GM18520 (cell line): ENCODE measurements around the gene NBPF1.
"Not testable (repeated sequence)": the region's sequence is repeated elsewhere in the genome, so short reads cannot be mapped to it uniquely, and the experiment has no call there.

Source experiments
- ATAC-seq: cut with Tn5 transposase; IDR thresholded peaks from one replicate; pipeline ENCODE4 v1.9.1; 2021; ENCODE audit not compliant: unreplicated experiment

The NBPF1 gene

GRCh38 chr1:16613185-16614147 is at the start of gene NBPF1:
Gene NBPF1 (minus strand): TSS chr1:16613564.
- ATAC-seq: peak; percentile 49

GRCh38 chr1:16658234-16658633 is 44.9 kb upstream of the NBPF1 start:
- ATAC-seq: not testable (repeated sequence)

DNA sequence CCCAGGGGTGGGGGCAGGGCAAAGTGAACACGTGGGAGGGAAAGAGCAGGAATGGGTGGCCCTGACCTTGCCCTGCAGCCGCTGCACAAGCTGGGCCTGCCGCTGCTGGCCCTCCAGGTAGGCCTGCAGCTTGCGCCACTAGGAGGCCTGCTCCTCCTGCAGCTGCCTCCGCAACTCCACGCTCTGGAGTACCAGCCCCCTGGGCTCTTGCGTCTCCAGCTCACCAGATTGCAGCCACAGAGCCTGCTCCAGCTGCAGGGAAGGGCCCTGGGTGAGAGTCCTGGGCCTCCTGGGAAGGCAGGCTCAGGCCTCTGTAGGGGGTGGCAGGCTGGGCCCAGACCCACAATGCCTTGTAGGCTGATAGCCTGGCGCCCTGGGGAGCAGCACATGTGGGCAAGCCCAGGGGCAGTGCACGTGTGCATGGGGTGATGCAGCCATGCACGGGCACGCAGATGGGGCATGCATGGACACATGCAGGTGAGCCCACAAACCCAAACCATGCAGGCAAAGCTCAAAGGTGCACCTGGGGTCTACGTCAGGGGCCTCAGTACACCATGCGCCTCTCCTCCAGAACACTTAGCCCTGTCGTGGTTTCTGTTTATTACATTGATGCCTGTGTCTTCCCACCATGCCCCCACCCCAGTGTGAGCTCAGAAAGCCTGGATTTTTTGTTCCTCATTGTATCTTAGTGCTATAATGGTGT is 43.8 kb upstream of the NBPF1 start:
- ATAC-seq: not testable (repeated sequence)

DNA sequence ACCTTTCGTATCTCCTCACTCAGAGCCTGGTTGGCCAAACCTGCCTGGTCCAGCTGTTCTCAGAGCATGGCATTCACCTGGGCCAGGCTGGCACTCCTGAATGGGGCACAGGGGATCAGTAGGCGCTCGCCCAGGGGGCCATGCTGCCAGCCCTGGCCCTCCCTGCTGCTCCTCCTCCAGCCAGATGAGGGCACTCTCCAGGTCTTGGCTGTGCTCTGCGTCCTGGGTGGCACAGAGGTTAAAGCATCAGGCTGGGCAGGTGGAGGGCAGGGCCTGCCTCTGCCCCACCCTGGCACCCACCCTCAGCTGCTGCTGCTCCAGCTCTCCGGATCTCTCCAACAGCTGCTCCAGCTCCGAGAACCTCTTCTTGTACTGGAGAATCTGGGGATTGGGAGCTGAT is 43.2 kb upstream of the NBPF1 start:
- ATAC-seq: not testable (repeated sequence)

DNA sequence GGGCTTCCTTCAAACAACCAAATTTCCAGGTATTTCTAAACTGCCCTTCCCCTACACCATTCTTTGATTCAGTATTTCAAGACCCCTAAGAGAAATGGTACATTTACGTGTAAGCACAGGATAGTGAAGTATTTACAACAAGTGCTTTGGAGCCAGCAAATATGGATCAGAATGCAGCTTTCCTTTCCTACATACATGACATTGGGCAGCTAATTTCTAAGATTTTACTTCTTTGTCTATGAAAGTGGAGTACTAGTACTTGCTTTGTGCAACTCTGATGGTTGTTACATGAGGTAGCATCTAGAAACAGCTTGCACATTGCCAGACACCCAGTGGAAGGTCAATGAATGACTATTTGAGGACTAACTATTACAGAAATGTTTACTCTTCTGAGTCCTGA is 38.2 kb upstream of the NBPF1 start:
- not testable (repeated sequence) for ATAC-seq

DNA sequence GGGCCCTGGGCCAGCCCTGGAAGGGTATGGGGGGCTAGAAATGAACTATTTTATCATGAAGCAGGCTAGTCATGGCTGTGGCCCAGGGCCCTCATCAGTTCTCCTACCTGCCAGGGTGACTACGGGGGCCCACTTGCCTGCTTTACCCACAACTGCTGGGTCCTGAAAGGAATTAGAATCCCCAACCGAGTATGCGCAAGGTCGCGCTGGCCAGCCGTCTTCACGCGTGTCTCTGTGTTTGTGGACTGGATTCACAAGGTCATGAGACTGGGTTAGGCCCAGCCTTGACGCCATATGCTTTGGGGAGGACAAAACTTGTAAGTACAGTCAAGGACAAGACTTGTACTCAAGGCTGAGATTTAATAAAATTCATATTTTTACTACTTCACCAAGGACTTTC is 36.6 kb upstream of the NBPF1 start:
- ATAC-seq: not testable (repeated sequence)

GRCh38 chr1:16649390-16649789 is 36.0 kb upstream of the NBPF1 start:
- ATAC-seq: not testable (repeated sequence)

GRCh38 chr1:16648756-16649155 is 35.4 kb upstream of the NBPF1 start:
- not testable (repeated sequence) for ATAC-seq

DNA sequence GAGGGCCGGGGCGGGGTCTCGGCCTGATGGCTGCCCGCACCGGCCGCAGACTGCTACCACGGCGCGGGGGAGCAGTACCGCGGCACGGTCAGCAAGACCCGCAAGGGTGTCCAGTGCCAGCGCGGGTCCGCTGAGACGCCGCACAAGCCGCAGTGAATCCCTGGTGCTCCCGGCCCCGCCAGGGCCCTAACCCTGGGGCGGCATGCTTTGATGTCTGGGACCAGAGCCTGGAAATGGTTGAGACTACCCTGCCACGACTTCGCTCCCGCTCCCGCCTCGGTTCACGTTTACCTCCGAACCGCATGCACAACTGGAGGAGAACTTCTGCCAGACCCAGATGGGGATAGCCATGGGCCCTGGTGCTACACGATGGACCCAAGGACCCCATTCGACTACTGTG is 34.9 kb upstream of the NBPF1 start:
- ATAC-seq: not testable (repeated sequence)

DNA sequence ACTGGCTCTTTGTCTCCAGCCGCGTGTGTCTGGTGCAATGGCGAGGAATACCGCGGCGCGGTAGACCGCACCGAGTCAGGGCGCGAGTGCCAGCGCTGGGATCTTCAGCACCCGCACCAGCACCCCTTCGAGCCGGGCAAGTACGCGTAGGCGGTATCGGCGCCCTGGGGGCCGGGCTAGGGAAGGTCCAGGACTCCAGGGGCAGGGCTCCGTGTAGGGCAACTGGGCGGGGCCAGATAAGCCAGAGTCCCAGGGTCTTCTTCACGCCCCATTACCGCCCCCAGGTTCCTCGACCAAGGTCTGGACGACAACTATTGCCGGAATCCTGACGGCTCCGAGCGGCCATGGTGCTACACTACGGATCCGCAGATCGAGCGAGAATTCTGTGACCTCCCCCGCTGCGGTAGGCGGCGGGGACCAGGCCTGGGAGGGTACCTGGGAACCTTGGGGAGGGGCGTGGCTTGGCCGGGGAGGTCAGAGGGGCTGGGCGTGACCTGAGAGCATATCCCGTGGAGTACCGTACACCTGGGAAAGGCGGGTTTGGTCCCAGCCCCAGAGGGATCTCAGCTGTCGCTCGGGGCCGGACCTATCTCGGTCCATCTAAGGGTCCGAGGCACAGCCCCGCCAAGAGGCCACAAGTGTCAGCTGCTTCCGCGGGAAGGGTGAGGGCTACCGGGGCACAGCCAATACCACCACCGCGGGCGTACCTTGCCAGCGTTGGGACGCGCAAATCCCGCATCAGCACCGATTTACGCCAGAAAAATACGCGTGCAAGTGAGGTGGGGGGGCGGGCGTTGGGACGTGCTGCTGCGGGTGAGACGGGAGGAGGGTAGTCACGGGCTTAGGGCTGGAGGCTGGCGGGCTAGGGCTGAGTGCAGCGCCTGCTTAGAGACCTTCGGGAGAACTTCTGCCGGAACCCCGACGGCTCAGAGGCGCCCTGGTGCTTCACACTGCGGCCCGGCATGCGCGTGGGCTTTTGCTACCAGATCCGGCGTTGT is 34.1 kb upstream of the NBPF1 start:
- ATAC-seq: not testable (repeated sequence)

- not testable (repeated sequence) for ATAC-seq
Observed at GRCh38 chr1:16646716-16647115, 33.4 kb upstream of the NBPF1 start.

DNA sequence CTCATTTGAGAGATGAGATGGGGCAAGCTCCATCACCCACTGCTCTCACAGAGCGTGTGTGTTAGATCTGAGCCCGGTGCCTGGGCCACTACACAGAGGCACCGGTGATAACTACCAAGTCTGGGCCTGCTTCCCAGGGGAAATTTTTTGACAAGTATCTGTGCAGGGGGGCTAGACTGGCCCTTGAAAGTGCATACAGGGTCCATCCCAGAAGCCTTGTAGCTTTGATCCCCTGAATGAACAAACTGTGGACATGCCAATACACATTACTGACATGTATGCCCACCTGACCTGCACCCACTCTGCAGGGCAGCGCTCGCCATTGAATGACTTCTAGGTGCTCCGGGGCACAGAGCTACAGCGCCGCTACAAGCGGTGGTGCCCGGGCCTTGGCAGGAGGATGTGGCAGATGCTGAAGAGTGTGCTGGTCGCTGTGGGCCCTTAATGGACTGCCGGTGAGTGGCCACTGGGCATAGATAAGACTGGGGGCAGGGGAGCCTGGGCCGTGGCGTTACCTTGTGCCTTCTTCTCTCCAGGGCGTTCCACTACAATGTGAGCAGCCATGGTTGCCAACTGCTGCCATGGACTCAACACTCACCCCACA is 32.8 kb upstream of the NBPF1 start:
- ATAC-seq: not testable (repeated sequence)

GRCh38 chr1:16645271-16646060 is 32.1 kb upstream of the NBPF1 start:
- ATAC-seq: not testable (repeated sequence)

DNA sequence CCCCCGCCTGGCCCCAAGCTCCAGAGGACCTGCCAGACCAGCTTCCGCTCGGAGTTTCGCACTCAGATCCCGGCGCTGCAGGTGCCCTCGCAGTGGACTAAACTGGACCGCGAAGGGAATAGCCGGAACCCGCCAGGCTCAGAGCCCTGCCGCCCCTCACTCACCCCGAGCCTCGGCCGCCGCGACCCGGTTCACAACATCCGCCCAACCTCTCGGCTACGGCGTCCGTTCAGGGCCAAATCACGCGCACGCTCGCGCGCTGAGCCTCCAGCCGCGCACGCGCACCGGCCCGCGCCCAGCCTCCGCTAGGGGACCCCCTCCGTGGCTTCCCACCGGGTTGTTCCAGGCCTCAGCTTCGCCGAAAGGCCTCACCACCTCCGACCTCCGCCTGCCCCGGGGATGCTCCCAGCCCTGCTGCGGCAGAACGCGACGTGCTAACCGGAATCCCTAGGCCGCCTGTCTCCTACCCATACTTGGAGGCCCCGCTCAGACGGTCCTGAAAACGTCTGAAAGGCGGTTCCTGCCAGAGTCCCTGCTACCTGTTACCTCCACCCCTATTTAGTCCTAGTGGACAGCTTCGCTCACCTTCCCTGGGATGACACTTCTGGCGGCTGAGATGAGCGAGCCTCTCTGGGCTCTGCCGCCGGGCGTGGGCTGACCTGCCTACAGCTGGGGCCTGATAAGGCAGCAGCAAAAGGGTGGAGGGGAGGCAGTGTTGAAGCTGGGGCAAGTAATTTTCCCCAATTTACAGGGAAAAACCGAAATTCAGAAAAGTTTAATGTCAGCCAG is 31.3 kb upstream of the NBPF1 start:
- peak; percentile 69 for ATAC-seq

DNA sequence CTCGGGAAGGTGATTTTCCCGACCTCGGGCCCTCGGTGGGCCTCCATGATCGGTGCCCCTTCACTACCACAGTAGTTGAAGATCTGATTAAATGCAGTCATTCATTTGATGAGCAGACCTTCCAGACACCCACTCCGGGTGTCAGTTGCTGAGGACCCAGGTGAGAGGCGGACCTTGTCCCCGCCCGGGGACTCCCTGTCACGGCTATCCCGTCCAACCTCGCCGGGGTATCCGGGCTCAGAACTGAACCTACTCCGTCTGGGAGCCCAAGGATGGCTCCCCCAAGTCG is 30.8 kb upstream of the NBPF1 start:
- ATAC-seq: peak; percentile 4

GRCh38 chr1:16643476-16644192 is 30.3 kb upstream of the NBPF1 start:
- not testable (repeated sequence) for ATAC-seq

DNA sequence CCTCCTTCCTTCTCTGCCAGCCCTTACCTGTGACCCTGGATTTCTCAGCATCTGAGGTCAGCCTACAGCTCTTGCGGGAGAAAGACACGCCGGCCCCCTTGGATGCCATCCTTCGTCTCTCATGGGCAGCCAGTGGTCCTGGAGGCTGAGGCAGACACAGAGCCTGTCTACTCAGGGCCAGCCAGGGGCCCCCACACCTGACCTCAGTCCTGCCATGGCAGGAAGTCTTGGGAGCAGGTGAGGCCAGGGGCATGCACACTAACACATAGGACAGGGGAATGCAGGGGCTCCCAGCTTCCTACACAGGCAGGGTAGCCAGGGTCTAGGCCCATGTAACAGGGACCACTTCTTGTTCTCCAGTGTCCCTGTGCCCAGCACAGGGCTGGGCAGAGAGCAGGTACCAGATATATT is 29.6 kb upstream of the NBPF1 start:
- not testable (repeated sequence) for ATAC-seq
